ENCODE measurements around the gene TNKS1BP1.
"Not testable (repeated sequence)": the region's sequence is repeated elsewhere in the genome, so short reads cannot be mapped to it uniquely, and the experiment has no call there.

Gene TNKS1BP1

GRCh38 chr11:57310630-57311086 is 14.1 kb downstream of the TNKS1BP1 start:
- DNase-seq = no peak

GRCh38 chr11:57310091-57310490 is 14.7 kb downstream of the TNKS1BP1 start:
- no peak for DNase-seq

GRCh38 chr11:57309106-57310059 is 15.4 kb downstream of the TNKS1BP1 start:
- DNase-seq = no peak

GRCh38 chr11:57308426-57309060 is 16.2 kb downstream of the TNKS1BP1 start:
- DNase-seq = no peak

- no peak for DNase-seq
Observed at GRCh38 chr11:57307666-57308270, 17.0 kb downstream of the TNKS1BP1 start.

- DNase-seq = no peak
Observed at GRCh38 chr11:57306940-57307565, 17.7 kb downstream of the TNKS1BP1 start.

- DNase-seq = no peak
Observed at GRCh38 chr11:57306161-57306876, 18.4 kb downstream of the TNKS1BP1 start.

GRCh38 chr11:57305523-57305922 is 19.2 kb downstream of the TNKS1BP1 start:
- no peak for DNase-seq

GRCh38 chr11:57303990-57304579 is 20.7 kb downstream of the TNKS1BP1 start:
- DNase-seq = no peak

- no peak for DNase-seq
Observed at GRCh38 chr11:57303280-57303989, 21.3 kb downstream of the TNKS1BP1 start.

- DNase-seq = no peak
Observed at GRCh38 chr11:57302489-57302888, 22.3 kb downstream of the TNKS1BP1 start.

GRCh38 chr11:57301711-57302423 is 22.9 kb downstream of the TNKS1BP1 start:
- DNase-seq = no peak

- DNase-seq = no peak
Observed at GRCh38 chr11:57300785-57301184, 24.0 kb downstream of the TNKS1BP1 start.

- no peak for DNase-seq
Observed at GRCh38 chr11:57299150-57299737, 25.5 kb downstream of the TNKS1BP1 start.

- DNase-seq = no peak
Observed at GRCh38 chr11:57297221-57297620, 27.5 kb downstream of the TNKS1BP1 start.

- not testable (repeated sequence) for DNase-seq
Observed at GRCh38 chr11:57296205-57296604, 28.5 kb downstream of the TNKS1BP1 start.

GRCh38 chr11:57294225-57295131 is 30.3 kb downstream of the TNKS1BP1 start:
- no peak for DNase-seq

- no peak for DNase-seq
Observed at GRCh38 chr11:57290288-57290687, 34.5 kb downstream of the TNKS1BP1 start.
